Tongue (tissue), 2 donors: ENCODE results near the gene VPREB3. TPM values are rescaled to one million over a fixed set of nuclear protein-coding genes. Genes with fewer than 3 reads are reported as not detected.
"Not testable (repeated sequence)": the region's sequence is repeated elsewhere in the genome, so short reads cannot be mapped to it uniquely, and the experiment has no call there.

ENCODE experiments used
- DNase-seq: peaks from one replicate; pipeline ENCODE4 v3.0.0-alpha.2; 2015
- total RNA-seq: library from RNA; depleted of rRNA; stranded (reverse); fragments of >200 nt; gene quantifications from one replicate; pipeline ENCODE4 v1.2.3, GENCODE V29; 2014

The VPREB3 gene
- total RNA-seq, 1 donor from 2014 or later: 1.7 TPM

- no peak for DNase-seq
Observed at GRCh38 chr22:23742505-23743264, 11.5 kb downstream of the VPREB3 start.

DNA sequence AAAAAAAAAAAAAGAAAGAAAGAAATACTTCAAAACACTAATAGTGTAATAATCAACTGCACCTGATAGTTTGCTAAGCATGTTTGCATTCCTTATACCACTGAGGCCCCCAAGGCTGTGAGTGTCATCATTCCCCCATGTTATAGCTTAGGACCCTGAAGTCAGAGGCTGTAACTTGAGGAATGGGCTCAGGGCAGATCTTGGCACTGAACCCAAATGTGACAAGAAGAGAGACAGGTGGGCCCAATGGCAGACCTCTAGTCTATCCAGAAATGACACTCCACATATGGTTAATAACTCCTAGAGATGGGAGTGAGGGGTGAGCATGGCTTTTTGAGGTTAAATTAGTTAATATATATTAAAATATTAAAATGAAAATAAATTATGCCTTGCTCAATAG lies 16.5 kb downstream of the VPREB3 start:
- peak; percentile 48 for DNase-seq

- DNase-seq: not testable (repeated sequence)
Observed at GRCh38 chr22:23728108-23728507, 26.1 kb downstream of the VPREB3 start.

DNA sequence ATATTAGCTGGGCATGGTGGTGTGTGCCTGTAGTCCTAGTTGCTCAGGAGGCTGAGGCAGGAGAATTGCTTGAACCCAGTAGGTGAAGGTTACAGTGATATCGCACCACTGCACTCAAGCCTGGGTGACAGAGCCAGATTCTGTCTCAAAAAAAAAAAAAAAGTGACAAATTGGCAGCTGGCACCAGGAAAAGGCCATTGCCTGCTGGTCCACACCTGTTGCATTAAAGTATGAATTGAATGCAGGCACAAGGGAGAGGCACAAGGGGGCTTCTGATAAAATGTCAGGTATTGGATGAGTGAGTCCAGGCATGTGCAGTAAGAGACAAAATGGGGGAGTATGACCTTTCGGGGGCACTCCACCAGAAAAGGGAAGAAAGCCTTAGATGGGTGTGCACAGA lies 31.5 kb downstream of the VPREB3 start:
- DNase-seq: peak; percentile 25

GRCh38 chr22:23722160-23722559 lies 32.1 kb downstream of the VPREB3 start:
- no peak for DNase-seq

GRCh38 chr22:23720855-23721254 lies 33.4 kb downstream of the VPREB3 start:
- DNase-seq: no peak

GRCh38 chr22:23718371-23719165 lies 35.7 kb downstream of the VPREB3 start:
- DNase-seq: no peak

DNA sequence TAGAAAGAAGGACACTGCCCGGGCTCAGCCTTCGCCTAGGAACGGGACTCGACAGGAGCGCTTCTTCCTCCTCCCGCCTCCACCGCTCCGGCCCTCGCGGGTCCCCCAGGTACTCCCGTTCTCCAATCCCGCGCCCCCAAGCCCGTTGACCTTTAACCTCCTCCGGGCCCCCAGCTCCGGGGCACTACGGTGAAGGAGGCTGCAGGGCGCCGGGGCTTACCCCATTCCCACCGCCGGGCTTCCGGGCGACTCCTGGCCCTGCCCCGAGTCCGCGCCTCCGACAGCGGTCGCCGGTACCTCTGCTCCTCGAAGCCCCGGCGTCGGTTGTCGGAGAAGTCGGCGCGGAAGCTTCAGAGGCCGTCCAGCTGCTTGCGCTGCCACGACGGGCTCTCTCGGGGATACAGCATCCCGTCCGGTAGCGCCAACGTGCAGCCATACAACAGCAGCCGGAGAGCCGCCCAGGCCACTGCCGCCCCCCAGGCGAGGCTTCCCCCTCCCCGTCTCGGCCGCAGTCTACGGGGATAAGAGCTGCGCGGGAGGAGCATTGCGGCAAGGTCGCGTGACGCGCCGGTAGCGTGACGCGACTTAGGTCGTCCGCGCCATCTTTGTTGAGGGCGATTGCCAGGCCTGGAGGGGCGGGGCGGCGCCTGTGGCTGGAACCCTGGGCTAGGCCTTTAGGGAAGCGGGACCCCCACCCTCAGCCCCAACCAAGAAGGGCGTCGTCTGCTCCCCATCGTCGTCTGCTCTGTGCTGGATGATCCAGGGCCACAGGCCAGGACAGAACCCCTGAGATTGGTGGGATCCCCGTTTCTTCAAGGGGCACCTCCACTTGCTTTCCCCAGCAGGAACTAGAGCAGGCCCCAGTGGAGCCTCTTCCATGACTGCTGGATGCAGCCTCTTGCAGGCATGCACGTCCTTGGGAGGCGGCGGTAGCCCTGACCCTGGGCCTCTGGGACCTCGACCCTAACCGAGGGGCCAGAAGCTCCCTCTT lies 37.1 kb downstream of the VPREB3 start:
- DNase-seq: peak; percentile 94

DNA sequence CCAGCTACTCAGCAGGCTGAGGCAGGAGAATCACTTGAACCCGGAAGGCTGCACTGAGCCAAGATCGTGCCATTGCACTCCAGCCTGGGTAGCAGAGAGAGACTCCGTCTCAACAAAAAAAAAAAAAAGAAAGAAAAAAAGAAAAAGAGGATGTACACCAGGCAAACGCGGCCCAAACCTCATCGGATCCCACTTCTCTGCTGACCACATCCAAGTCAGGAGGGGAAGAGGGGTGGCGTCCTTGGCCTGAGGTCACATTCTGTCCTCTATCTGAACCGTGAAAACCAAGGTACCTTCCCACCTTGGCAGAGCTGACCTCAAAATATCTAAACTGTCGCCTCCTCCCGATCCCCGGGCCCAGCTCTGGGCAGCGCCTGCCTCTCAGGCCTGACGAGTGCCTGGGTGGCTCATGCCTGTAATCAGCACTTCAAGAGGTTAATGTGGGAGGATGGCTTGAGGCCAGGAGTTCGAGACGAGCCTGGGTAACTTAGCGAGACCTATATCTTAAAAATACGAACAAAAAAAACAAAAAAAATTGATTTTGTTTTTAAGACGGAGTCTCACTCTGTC lies 38.3 kb downstream of the VPREB3 start:
- no peak for DNase-seq

- no peak for DNase-seq
Observed at GRCh38 chr22:23714596-23715578, 39.3 kb downstream of the VPREB3 start.

- DNase-seq: no peak
Observed at GRCh38 chr22:23713696-23714595, 40.3 kb downstream of the VPREB3 start.

DNA sequence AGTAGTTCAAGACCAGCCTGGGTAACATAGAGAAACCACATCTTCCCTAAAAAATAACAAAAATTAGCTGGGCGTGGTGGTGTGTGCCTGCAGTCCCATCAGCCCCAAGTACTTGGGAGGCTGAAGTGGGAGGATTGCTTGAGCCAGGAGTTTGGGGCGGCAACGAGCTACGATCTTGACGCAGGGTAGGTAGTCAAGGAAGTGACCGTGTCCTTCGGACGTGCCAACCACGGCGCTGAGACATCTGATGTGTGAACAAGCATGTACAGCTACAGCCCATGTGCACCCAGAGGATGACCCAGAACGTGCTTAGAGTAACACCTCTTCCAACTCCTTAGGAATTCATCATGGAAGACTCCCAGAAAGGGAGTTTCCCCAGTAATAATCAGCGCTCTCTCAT lies 42.0 kb downstream of the VPREB3 start:
- no peak for DNase-seq

- DNase-seq: no peak
Observed at GRCh38 chr22:23709107-23709506, 45.1 kb downstream of the VPREB3 start.

GRCh38 chr22:23708270-23708669 lies 46.0 kb downstream of the VPREB3 start:
- DNase-seq: no peak

DNA sequence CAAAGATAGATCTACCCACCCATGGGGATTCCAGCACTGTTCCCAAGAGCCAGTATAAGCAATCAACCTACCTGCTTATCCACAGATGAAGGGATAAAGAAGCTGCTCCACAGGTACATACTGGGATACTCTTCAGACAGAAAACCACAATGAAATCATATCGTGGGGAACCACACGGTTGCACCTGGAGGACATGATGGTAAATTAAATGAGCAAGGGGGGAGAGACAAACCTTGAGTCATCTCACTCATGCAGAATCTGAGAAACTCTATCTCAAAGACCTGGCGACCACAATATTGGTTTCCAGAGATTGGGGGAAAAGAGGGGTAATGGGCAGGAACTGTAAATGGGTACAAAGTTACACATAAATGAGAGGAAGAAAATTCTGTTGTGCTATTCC lies 48.9 kb downstream of the VPREB3 start:
- DNase-seq: no peak

DNA sequence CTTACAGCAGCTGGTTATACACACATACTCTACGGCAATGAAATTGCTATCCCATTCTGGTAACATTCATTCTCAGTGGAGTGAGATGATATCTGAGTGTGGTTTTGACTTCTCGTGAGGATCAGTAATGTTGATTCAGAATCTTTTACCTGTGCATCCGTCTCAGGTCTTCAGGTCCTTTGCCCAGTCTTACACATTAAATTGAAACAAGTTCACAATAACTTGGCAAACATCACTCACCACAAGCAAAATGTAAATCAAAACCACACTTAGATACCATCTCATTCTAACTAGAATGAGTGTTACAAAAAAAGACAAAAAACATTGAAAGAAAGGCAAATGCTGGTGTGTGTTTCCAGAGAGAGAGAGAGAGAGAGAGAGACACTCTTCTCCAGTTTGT lies 49.4 kb downstream of the VPREB3 start:
- DNase-seq: no peak

- DNase-seq: no peak
Observed at GRCh38 chr22:23704062-23704461, 50.2 kb downstream of the VPREB3 start.
